ENCODE results near the gene SPON1.
A peak's percentile ranks its signal among the peaks of the same experiment; 100 is the strongest.
"Not testable (repeated sequence)": the region's sequence is repeated elsewhere in the genome, so short reads cannot be mapped to it uniquely, and the experiment has no call there.

SPON1 gene

DNA sequence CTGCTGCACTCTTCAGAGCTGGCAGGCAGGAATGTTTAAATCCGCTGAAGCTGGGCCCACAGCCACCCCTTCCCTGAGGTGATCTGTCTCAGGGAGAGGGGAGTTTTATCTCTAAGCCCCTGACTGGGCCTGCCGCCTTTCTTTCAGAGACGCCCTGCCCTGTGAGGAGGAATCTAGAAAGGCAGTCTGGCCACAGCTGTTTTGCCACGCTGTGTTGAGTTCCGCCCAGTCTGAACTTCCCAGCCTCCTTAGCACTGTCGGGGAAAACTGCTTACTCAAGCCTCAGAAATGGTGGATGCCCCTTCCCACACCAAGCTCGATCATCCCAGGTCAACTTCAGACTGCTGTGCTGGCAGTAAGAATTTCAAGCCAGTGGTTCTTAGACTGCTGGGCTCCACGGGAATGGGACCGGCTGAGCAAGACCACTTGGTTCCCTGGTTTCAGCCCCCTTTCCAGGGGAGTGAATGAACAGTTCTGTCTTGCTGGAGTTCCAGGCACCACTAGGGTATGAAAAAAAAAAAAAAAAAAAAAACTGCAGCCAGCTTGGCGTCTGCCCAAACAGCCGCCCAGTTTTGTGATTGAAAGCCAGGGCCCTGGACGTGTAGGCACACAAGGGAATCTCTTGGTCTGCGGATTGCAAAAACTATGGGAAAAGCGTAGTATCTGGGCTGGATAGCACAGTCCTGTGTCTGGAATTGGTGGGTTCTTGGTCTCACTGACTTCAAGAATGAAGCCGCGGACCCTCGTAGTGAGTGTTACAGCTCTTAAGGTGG, 127.4 kb downstream of the SPON1 start:
- no peak for DNase-seq

DNA sequence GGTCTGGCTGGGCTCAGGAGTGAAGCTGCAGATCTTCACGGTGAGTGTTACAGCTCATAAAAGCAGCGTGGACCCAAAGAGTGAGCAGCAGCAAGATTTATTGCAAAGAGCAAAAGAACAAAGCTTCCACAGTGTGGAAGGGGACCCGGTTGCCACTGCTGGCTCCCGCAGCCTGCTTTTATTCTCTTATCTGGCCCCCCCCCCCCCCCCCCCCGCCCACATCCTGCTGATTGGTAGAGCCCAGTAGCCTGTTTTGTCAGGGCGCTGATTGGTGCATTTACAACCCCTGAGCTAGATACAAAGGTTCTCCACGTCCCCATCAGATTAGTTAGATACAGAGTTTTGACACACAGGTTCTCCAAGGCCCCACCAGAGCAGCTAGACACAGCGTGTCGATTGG, 128.1 kb downstream of the SPON1 start:
- DNase-seq: not testable (repeated sequence)

DNA sequence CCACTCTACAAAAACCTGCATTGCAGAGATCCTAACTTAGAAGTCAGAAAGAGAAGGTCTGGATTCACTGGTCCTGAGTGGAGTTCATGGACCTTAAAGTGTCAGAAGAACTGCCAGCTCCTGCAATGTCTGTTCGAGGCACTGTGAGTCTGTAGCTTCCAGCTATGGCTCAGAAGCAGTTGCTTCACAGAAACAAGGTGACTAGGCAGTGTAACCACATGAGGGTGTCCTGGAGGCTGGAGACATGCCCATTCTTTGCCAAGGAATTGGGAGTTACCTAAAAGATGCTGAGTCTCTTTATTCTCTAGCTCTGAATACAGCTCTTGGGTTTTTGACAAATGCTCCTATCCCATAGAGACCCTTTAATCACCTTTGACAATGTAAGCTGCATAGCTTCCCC, 130.5 kb downstream of the SPON1 start:
- no peak for DNase-seq

DNA sequence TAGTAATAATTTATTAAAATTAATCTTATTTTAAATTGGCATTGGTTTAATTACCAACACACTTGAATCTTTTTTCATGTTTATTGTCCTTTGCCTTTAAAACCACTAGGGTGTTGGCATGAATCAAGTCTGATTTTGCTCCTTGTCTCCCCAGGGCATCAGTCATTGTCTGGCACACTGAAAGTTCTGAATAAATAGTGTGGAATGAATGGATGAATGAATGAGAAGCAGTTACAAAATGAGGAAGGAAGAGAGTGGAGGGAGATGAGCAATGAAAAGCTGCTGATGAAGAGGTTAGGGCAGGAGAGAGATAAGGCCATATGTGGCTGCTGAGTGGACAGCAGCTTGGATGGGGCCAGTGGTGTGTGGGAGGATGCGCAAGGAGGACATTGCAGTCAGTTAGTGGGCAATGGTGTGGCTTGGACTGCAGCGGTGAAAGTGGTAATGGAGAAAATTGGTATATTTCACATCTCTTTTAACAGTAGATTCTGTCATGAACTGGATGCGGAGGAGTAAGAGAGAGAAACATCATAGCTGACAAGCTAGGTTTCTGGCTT, 132.0 kb downstream of the SPON1 start:
- no peak for DNase-seq

DNA sequence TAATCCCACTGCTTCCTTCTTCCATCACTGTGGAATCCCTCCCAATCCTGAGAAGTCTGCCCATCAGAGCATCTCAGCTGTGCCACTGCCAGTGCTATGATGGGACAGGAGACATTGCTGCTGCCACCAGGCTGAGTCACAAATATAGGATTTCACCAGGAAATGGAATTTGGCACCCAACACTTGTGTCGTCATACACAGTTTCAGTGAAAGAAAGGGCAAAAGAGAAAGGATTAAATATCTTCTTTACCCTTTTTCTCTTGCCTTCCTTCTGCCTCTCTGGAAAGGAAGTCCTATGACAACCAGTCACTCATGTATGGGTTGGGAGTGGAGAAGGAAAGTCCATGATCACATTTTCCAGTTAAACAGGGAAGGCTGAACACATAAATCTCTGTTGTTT, 133.4 kb downstream of the SPON1 start:
- DNase-seq: no peak

DNA sequence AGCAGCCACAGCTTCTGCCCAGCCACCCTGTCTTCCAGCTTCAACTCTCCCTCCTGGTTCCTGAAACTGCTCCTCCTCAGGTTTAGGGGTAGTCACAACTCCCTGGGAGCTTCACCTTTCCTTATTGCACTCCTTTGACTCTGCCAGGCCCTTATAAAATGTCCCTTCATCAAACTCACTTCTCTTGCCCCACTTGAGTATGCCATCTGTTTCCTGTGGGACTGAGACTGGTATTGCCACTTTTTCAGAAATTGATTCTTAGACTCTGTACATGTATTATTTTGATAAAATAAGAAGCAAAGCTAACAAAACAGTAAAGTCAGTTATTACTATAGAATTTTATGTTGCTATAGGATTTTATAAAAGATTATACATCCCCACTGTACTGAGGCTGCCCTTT, 134.1 kb downstream of the SPON1 start:
- peak in 1 of 2 experiments; percentile 43 for DNase-seq

DNA sequence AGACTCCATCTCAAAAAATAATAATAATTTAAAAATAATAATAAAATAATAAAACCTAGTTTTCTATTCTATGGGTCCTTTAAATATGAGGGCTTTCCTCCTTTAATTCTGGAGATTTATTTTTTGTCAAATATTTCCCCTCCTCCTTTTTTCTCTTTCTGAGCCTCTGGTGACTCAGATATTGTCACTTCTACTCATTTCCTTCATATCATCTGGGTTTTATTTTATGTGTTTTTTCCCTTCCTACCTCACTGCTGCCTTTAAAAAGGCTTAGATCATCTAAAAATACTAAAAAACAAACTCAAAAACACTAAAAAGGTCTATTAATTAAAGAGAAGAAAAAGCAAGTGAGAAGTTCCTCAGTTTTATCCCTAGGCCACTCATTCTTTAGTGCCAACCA, 138.9 kb downstream of the SPON1 start:
- no peak for DNase-seq

DNA sequence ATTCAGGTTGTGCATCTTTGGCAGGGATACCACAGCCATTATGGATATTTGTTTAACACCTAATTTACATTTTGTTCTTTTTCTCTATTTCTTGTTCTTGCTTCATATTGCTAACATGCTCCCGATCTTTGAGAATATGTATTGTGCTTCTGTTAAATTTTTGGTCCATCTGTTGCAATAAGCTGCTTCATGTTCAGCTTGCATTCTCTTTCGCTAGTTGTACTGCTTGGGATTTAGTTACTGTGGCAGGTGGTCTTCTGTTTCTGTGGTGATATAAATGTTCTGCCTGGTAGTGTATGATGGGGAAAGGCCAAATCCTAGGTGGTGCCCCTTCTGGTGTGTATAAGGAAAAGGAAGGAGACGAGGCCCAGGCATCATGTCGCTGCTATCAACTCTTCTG, 140.2 kb downstream of the SPON1 start:
- DNase-seq: peak; percentile 39 to 86

DNA sequence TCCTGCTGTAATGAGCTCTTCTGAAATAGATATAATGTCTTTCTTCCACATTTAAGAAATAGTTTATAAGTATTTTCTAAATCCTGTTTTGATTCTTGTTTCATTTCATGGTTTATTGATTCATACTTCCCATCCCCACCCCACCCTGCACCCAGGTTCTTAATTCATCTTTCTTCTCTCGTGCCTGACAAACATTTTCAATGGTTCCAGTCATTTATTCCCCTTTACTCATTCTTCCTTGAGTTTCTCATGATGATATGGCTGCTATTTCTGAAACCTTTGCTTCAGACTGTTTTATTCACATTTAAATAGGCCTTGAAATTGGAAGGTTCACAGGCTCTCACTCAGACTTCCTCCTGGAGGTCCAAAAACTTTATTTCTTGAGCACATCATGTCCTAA, 142.9 kb downstream of the SPON1 start:
- no peak for DNase-seq

DNA sequence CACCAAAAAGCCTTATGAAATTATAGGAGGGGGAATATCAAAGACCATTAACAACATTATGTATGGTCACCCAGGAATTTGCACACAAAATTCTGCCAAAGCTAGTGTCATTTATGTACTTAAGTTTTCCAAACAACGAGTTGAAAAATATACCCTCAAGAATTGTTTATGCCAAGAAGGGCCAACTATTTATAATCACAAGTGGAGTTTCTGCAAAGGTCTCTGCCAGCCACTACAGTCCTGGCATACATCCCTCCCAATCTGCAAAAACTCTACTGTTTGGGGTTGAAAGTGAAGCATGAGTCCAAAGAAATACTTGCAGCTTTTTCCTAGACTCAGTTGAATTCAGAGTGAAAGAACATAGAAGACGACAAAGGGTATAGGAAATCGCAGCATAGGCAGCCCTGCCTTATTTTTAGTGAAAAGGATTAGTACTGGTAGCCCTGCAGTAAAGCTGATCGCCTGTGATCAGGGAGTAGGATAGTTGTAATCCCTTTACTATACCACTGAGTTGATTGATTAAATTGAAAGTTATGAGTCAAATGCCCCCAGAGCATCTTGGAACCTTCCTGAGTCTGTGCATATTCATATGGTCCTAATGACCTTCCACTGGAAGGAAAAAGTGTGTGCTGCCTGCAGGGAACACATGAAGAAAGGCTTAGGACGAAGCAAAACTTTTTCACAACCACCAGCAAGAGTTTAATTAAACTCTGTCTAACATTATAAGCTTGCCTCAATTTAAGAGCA, 144.0 kb downstream of the SPON1 start:
- DNase-seq: no peak

DNA sequence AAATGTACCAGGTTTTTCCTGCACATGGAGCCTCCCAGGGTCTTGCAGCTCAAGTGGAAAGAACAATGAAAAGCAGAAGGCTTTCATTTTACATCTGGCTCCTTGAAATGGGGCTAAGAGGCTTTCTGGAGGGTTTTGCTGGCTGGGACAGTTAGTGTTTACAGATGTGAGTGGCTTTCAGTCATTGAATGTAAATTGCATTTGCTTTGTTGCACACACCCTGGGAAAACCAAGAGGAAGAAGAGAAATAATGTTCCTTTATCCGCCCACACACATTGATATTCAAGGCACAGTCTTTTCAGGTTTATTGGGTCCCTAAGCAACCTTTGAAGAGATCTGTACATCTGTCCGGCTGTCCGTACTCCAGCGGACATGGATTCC, 144.5 kb downstream of the SPON1 start:
- peak in 1 of 2 experiments; percentile 29 for DNase-seq

DNA sequence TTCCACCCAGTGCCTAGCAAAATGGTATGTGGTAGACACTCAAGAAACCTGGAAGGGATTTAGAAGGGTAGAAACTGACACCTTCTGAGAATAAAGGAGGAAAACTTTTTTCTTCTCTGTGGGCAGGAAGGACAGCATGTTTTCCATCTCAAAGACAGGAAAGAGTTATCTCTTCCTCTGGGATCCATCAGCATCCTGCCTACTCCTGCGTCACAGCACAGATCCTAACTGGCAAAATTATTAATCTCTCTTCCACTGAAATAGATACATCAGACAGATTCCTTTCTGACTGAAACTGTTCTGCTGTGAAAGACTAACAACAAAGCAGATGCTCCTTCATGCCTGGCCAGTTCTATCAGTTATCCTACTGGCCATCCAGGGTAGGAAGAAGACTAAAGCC, 147.2 kb downstream of the SPON1 start:
- no peak for DNase-seq

DNA sequence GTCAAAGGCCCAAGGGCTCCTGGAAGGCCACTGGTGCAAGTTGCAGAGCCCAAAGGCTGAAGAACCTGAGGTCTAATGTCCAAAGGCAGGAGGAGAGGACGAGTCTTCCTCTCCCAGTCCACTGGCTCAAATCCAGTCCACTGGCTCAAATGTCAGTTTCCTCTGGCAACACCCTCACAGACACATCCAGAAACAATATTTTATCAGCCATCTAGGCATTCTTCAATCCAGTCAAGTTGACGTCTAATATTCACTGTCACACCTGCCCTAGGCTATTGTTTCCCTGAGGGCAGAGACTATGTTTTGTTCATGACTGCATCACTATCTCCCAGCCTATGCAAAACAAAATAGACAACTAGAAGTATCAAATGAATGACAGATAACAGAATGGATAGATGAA, 148.1 kb downstream of the SPON1 start:
- DNase-seq: no peak

DNA sequence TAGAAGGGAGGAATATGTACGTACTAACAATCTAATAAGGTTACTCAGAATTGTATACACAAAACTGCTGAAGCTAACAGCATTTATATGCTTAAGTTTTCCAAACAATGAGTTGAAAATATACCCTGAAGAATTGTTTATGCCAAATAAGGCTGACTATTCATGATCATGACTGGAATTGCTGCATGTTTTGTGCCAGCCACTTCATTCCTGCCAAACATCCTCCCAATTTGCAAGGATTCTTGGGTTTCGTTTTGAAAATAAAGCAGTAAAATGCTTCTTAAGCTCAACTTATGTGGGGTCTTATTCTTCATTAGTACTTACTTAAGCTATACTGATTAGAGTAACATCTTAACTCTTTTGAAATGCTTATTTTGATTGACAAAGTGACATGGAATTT, 149.0 kb downstream of the SPON1 start:
- DNase-seq: no peak

DNA sequence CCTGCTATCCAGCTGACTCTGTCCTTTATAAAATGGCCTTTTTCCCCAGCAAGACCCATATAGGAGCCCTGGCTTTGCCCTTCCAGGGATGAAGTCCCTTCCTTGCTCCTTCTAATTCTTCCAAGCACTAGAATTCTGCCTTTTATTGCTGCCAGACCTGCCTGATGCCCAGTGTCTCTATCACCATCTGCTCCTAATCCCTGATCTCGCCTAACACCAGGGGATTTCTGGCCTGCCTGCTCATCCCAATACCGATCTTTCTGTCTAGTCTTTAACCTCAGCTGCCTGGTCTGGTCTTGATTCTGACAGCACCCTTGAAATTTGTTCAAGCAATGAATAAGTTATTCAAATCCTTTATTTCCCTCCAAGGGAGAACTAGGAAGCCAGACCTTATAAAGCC, 150.2 kb downstream of the SPON1 start:
- peak; percentile 71 to 82 for DNase-seq

DNA sequence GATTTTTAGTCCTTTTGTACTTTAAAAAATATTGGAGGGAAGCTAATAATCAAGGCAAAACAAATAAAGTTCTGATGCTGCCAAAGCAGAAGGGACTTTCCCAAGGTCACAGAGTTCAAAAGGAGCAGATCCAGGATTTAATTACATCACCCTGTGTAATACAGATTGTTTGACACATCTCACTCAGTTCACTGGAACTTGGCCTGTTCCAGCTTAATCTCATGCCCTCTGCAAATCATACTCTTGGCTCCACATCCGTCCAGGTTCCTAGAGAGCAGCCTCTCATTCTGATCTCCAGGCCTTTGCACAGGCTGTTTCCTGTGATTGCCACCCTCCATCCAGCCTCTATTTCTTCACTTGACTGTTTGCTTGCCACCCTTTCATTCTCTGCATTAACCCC, 151.7 kb downstream of the SPON1 start:
- DNase-seq: no peak

DNA sequence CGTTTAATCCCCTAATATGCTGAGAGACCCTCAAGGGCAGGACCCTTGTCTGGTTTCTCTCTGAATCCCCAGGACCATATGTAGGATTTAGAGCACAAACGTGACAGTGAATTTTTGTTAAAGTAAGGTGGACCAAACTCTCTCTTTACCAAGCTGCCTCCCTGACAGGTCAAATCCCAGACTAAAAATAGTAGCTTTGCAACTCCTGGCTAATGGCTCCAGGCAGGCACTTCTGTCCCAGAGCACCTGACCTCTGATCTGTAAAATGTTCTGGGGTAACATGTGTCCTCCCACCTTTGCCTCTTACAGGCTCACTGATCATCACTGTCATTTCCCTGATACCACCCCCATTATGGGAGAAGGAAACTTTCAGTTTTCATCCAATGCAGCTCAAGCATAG, 152.3 kb downstream of the SPON1 start:
- DNase-seq: peak in 1 of 2 experiments; percentile 40

DNA sequence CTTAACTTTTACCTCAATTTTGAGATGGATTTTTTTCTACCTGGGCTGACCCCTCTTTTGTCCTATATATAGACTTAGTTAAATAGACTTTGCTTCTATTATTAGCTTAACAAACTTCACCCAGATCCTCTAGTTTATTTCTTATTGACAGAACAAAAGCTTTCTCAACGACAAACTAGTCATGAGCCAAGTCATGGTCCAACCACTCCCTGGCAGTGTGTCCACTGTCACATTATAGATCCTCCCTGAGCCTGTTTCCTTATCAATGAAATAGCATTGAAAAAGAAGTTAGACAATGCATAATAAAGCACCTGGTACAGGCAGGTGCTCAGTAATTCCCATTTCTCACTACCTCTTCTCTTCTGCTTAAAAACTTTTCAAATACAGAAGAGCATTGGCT, 155.1 kb downstream of the SPON1 start:
- no peak for DNase-seq

DNA sequence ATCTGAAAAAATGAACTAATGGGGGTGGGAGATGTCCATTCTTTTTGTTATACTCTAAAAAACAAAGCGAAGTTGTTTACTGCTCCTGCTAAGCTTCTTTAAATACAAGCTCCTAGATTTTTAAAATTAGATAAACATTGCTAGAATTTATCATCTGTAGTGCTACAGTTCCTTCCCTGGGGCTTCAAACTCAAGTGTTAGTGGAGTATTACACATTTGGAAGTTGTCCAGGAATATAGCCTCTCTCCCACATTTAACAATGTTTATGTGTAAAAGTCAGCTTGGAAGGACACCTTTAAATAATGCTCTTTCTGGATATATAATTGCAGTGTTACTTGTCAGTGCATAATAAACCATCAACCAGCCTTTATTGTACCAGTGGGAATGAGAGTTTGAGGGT, 155.5 kb downstream of the SPON1 start:
- DNase-seq: no peak

DNA sequence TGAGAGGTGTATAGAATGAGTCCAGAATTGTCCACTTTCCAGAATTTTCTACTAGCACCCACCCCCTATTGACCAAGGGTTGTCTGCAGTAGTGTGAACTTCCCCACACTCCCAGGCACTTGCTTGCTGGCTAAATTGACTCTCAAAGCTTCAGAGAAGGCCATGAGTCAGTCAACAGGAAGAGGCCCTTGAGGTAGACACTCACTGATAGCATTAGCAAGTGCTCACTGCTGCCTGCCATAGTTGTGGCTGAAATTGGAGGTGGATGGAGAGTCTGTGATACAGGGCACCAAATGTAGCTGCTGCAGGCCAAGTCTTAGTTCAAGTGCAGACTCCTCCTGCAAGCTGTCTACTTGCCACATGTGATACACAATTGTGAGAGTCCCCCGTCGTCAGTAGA, 156.8 kb downstream of the SPON1 start:
- no peak for DNase-seq

DNA sequence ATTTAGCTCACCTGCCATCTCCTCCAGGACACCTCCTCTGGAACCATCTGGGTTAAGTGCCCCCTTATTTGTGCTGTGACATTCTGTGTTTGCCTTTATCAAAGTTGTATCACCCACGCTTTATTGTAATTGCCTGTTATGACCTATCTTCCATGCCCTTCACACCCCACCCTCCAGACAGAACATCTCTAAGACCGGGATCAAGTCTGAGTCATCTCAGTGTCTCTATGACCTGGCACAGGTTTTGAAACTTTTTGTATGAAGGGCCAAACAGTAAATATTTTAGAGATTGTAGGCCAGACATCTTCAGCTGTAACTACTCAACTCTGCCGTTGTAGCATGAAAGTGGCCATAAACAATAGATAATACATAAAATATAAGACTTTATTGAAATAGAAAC, 161.8 kb downstream of the SPON1 start:
- no peak for DNase-seq

DNA sequence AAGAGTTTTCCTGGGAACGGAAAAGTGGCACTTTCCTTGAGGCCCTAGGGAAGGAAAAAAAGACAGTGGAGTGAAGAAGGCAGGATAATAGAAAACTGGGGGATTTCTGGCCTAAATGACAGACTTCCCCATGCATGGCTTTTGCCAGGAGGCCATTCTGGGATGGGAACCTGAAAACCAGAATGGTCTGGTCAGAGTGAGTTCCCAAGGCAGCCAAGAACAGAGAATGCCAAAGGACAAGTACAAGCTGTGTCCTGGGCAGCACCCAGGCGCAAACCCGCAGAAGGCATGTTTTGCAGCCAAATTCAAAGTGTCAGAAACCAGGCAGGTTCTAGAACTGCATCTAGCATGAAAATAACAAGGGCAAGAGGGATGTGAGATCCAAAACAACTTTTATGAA, 162.4 kb downstream of the SPON1 start:
- DNase-seq: no peak

DNA sequence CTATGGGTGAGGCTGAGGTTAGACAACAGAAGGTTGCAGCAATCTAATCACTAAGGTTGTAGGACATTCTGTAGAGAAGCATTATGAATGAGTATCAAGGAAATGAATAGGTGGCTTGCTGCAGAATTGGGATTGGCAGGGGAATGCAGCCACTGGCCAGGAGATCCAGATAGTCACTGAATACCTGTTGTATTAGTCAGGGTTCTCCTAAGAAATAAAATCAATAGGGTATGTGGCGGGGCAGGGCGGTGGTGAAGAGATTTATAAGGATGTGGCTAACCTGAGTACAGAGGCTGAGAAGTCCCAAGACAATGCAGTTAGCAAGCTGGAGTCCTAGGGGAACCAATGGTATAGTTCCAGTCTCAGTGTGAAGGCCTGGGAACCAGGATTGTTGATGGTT, 163.0 kb downstream of the SPON1 start:
- DNase-seq: no peak

DNA sequence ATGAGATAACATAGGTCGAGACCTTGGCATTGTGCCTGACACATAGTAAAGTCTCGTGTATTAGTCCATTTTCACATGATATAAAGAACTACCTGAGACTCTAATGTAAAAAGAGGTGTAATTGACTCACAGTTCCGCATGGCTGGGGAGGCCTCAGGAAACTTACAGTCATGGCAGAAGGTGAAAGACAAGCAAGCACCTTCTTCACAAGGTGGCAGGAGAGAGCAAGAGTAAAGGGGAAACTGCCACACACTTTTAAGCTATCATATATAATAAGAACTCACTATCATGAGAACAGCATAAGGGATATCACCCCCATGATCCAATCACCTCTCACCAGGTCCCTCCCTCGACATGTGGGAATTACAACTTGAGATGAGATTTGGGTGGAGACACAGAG, 165.2 kb downstream of the SPON1 start:
- peak in 1 of 2 experiments; percentile 2 for DNase-seq

All from NCI-H524 (cell line).